Activated gamma-delta T cell treated with Interleukin-2 at 50 U/mL for 16 hours (primary cell): ENCODE results near the gene COBL.

Experiments used
- DNase-seq: peaks from one replicate; pipeline ENCODE4 v3.0.0-alpha.2; 2020

The COBL gene

GRCh38 chr7:50980411-50980810 lies 336.2 kb downstream of the COBL start:
- no peak for DNase-seq

DNA sequence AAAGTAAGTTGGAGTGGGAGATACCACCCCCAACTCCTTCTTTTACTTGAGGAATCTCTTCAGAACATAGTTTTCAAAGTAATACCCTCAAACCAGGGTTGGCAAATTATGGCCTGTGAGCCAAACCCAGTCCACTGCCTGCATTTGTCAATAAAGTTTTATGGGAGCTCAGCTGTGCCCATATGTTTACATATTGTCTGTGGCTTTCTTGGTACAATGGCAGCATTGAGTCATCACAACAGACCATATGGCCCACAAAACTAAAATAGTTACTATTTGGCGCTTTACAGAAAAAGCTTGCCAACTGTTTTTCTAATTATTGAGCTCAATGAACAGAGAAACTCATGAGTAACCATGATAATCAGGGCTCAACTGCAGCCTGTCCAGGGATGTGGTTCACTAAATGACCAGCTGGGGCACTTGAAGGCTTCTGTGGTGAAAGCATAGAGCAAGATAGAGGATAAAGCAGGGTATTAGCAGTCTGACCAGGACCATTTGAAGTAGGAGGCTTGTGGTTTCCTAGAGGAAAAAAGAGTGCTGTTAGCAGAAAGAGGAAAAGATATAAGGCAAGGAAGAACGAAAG lies 337.9 kb downstream of the COBL start:
- DNase-seq, result no peak

GRCh38 chr7:50977421-50977820 lies 339.2 kb downstream of the COBL start:
- no peak for DNase-seq

DNA sequence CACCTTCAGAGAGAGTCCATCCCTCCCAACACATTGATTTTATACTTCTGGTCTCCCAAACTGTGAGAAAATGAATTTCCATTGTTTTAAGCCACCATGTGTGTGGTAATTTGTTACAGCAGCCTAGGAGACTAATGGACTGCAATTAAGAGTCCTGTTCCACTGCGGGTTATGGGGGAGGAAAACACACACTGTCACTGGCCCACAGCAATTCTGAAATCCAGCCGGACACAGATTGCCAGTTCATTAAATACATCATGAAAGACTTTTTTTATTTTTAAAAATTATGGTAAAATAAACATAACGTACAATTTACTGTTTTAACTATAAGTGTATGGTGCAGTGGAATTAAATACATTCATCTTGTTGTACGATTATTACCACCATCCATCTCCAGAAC lies 340.5 kb downstream of the COBL start:
- DNase-seq, result no peak

DNA sequence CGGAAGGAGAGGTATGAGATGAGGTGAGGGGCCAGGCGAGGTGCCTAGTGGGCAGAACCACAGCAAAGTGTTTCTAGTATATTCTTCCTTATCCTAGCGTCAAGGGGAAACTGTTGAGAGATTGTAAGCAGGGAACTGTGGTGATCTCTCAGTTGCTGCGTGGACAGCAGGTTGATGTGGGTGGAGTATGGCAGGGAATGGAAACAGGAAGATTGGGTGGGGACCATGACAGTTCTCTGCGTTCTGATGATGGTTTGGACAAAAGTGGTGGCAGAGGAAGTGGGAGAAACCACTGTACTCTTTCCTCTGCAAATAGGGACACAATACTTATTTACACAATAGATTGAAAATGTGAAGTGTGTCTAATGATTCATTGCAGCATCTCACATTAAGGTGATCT lies 342.4 kb downstream of the COBL start:
- DNase-seq, result no peak

GRCh38 chr7:50973814-50974213 lies 342.8 kb downstream of the COBL start:
- DNase-seq, result no peak

GRCh38 chr7:50970092-50970491 lies 346.5 kb downstream of the COBL start:
- no peak for DNase-seq
